DMS 273 treated with DMSO at 0.1 percent for 48 hours (cell line): ENCODE results near the gene SPINDOC.
"Not testable (repeated sequence)": the region's sequence is repeated elsewhere in the genome, so short reads cannot be mapped to it uniquely, and the experiment has no call there.

Experiments
- DNase-seq: peaks from one replicate; lab custom pipeline; 2025; lab: John Stamatoyannopoulos, UW

Gene SPINDOC

GRCh38 chr11:63854696-63855095, 41.4 kb downstream of the SPINDOC start:
- DNase-seq: no peak

GRCh38 chr11:63855975-63856374, 42.7 kb downstream of the SPINDOC start:
- no peak for DNase-seq

- no peak for DNase-seq
These were observed 45.6 kb downstream of the SPINDOC start for GRCh38 chr11:63858628-63859550.

GRCh38 chr11:63862923-63863322, 49.7 kb downstream of the SPINDOC start:
- DNase-seq: no peak

GRCh38 chr11:63863620-63864019, 50.4 kb downstream of the SPINDOC start:
- not testable (repeated sequence) for DNase-seq

- DNase-seq: no peak
These were observed 53.0 kb downstream of the SPINDOC start for GRCh38 chr11:63866211-63866610.

GRCh38 chr11:63867511-63867910, 54.3 kb downstream of the SPINDOC start:
- DNase-seq: no peak

- DNase-seq: no peak
These were observed 55.3 kb downstream of the SPINDOC start for GRCh38 chr11:63868399-63869064.

- DNase-seq: no peak
These were observed 55.9 kb downstream of the SPINDOC start for GRCh38 chr11:63869171-63869591.

- DNase-seq: no peak
These were observed 56.4 kb downstream of the SPINDOC start for GRCh38 chr11:63869683-63870082.

GRCh38 chr11:63870351-63871140, 57.3 kb downstream of the SPINDOC start:
- no peak for DNase-seq

- DNase-seq: peak; percentile 19
These were observed 58.9 kb downstream of the SPINDOC start for GRCh38 chr11:63871962-63872799.

- DNase-seq: no peak
These were observed 59.5 kb downstream of the SPINDOC start for GRCh38 chr11:63872800-63873197.

- DNase-seq: no peak
These were observed 60.1 kb downstream of the SPINDOC start for GRCh38 chr11:63873311-63873710.

GRCh38 chr11:63874511-63874910, 61.3 kb downstream of the SPINDOC start:
- DNase-seq: no peak

GRCh38 chr11:63875506-63876065, 62.3 kb downstream of the SPINDOC start:
- no peak for DNase-seq

GRCh38 chr11:63876616-63877015, 63.4 kb downstream of the SPINDOC start:
- no peak for DNase-seq
